ENCODE measurements around the gene TP53RK.

Gene TP53RK

GRCh38 chr20:46689082-46689753 is at the start of gene TP53RK:
Gene TP53RK (minus strand): TSS chr20:46689444. CDS start chr20:46689414, 30 bp downstream.
- DNase-seq (ENCODE audit: low read depth, low spot score): peak; percentile 87

- no peak for DNase-seq (ENCODE audit: low read depth, low spot score)
These were observed 46.2 kb upstream of the TP53RK start for GRCh38 chr20:46735436-46735835.

DNA sequence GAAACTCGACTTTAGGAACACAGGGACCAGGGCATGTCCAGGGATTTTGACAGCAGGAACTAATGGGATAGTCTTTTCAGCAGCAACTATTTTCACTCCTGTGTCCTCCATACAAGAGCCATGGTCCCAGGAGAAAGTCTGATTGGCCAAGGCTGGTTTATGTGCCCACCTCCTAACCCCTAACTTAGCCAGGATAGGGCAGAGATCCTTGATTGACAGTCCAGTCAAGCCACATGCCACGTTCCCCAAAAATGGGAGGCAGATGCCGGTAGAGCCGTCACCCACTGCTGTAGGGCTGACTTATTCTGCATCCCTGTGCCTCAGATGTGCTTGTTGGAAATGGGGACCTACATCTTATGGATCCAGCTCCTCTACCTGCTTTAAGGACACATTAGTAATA is 42.5 kb upstream of the TP53RK start:
- DNase-seq (ENCODE audit: low read depth, low spot score): no peak

GRCh38 chr20:46725186-46726165 is 36.2 kb upstream of the TP53RK start:
- DNase-seq (ENCODE audit: low read depth, low spot score): no peak

DNA sequence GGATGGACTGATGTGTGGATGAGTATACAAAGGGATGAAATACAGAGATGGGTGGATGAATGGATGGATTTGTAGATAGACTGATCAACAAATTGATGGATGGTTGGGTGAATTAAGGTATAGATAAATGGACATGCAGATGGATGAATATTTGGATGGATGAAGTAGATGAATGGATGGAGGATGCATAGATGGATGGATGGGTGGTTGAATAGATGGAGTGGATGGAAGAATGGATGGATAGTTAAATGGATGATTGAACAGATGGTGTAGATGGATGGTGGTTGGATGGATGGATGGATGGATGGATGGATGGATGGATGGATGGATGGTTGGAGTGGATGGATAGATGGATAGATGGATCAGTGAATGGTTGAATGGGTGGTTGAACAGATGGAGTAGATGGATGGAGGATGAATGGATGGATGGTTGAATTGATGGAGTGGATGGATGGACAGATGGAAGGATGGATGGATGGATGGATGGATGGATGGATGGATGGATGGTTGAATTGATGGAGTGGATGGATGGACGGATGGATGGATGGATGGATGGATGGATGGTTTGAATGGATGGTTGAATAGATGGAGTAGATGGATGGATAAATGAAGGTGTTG is 35.2 kb upstream of the TP53RK start:
- no peak for DNase-seq (ENCODE audit: low read depth, low spot score)

DNA sequence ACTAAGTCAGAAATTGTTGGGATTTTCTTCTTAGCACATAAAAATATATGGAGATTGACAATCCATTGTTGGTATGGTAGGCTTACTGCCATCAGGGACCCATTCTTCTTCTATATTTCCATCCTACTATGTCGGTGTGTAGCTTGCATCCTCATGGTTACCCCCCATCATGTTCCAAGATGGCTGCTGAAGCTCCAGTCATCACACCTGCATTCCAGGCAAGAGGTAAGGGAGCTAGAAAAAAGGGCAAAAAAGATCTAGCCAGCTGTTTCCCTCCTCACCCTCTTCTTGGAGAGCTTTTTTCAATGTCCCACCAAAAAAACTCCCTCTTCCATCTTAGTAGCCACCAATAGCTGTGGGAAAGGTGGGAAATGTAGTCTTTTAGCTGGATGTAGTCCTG is 33.8 kb upstream of the TP53RK start:
- DNase-seq (ENCODE audit: low read depth, low spot score): no peak

DNA sequence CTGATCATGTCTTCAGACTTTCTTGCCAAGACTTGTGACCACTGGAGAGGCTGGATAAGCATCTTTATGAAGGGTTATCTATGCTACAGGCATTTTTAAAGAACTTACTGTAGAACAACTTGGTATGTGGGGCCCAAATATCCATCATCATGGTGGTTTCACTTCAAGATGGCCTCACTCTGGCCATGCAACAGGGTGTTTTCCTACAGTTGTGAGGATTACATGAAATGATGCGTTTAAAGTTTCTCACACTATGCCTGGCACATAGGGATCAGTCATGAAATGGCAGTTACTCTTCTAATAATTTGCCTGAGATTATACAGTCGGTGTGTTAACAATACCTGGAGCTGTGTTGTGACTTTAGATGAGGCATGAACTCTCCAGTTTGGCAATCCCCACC is 33.2 kb upstream of the TP53RK start:
- DNase-seq (ENCODE audit: low read depth, low spot score): no peak

DNA sequence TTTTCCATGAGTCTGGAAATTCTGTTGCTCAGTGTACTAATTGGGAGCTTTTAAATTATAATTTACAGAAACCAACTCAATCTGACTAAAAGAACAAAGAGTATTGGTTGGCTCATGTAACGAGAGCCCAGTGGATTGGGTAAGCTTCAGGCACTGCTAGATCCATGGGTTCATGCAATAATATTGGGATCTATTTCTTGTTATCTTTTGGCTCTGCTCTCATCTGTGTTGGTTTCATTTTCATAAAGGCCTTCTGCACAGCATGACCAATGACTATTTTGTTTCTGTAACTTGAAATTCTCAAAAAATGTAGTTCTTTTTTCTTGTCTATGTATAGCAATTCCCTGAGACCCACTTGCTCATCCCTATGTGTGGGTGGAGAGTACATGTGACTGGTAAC is 32.2 kb upstream of the TP53RK start:
- no peak for DNase-seq (ENCODE audit: low read depth, low spot score)

DNA sequence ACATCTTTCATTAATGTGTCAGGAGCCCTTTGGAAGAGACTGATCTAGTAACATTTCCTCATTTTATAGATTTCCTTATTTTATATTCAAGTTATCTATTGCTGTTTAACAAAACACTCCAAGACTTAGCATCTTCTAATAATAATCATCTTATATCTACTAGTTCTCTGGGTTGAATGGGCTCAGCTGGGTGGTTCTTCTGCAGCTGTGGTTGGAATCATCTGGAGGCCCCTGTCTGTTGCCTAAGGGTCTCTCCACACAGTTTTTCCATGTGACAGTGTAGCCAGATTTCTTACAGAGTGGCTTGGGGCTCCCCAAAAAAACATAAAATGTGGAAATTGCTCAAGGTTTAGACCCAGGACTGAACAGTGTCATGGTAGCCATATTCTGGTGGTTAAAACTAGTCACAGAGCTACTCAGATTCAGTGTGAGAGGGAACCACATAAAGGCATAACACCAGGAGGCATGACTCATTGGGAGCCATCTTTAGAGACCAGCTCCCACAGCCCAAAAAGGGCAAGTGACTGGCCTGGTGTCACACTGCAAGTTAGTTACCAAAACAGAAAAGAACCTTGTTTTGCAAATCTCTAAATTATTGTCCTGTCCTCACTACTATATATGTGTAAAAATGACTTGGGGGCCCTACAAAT is 31.7 kb upstream of the TP53RK start:
- no peak for DNase-seq (ENCODE audit: low read depth, low spot score)

GRCh38 chr20:46720019-46720418 is 30.8 kb upstream of the TP53RK start:
- no peak for DNase-seq (ENCODE audit: low read depth, low spot score)

GRCh38 chr20:46717818-46718541 is 28.7 kb upstream of the TP53RK start:
- no peak for DNase-seq (ENCODE audit: low read depth, low spot score)

GRCh38 chr20:46715292-46715756 is 26.1 kb upstream of the TP53RK start:
- no peak for DNase-seq (ENCODE audit: low read depth, low spot score)

- no peak for DNase-seq (ENCODE audit: low read depth, low spot score)
These were observed 25.0 kb upstream of the TP53RK start for GRCh38 chr20:46713957-46714834.

- no peak for DNase-seq (ENCODE audit: low read depth, low spot score)
These were observed 22.9 kb upstream of the TP53RK start for GRCh38 chr20:46712056-46712636.

- no peak for DNase-seq (ENCODE audit: low read depth, low spot score)
These were observed 21.1 kb upstream of the TP53RK start for GRCh38 chr20:46710153-46710913.

- DNase-seq (ENCODE audit: low read depth, low spot score): no peak
These were observed 20.4 kb upstream of the TP53RK start, which contains the start of gene SLC2A10 for GRCh38 chr20:46709459-46710152. Gene SLC2A10 (plus strand): TSS chr20:46709649. CDS start chr20:46709737, 88 bp downstream.

- no peak for DNase-seq (ENCODE audit: low read depth, low spot score)
These were observed 19.8 kb upstream of the TP53RK start for GRCh38 chr20:46709055-46709458.

GRCh38 chr20:46708172-46708860 is 19.1 kb upstream of the TP53RK start:
- no peak for DNase-seq (ENCODE audit: low read depth, low spot score)
